HepG2 (cell line): ENCODE measurements around the gene PHIP. TPM values are rescaled to one million over a fixed set of nuclear protein-coding genes. Genes with fewer than 3 reads are reported as not detected.
A peak's percentile ranks its signal among the peaks of the same experiment; 100 is the strongest.

Source experiments
- CHCHD3 ChIP-seq: sonication (generic); formaldehyde crosslinking; IDR thresholded peaks from 2 replicates; pipeline ENCODE4 v1.8.0; 2022; ENCODE audit warnings: mild to moderate bottlenecking, missing genetic modification reagents, moderate library complexity
- DNMT1 ChIP-seq: sonication (generic); formaldehyde crosslinking; IDR thresholded peaks from 2 replicates; pipeline ENCODE4 v1.5.1; 2020; ENCODE audit warnings: mild to moderate bottlenecking, missing genetic modification reagents
- ELF4 ChIP-seq: sonication (generic); formaldehyde crosslinking; IDR thresholded peaks from 2 replicates; pipeline ENCODE4 v1.5.0; 2020; ENCODE audit warnings: missing genetic modification reagents, mild to moderate bottlenecking, moderate library complexity, borderline replicate concordance
- HES4 ChIP-seq: sonication (generic); formaldehyde crosslinking; IDR thresholded peaks from 2 replicates; pipeline ENCODE4 v1.9.0; 2021; ENCODE audit warnings: mild to moderate bottlenecking, missing genetic modification reagents, borderline replicate concordance
- JUNB ChIP-seq: sonication (generic); formaldehyde crosslinking; IDR thresholded peaks from 2 replicates; pipeline ENCODE4 v1.8.0; 2022; ENCODE audit warnings: missing genetic modification reagents, mild to moderate bottlenecking, borderline replicate concordance
- NFKB2 ChIP-seq: sonication (generic); formaldehyde crosslinking; IDR thresholded peaks from 2 replicates; pipeline ENCODE4 v1.4.0; 2020; ENCODE audit warnings: missing genetic modification reagents, borderline replicate concordance
- PATZ1 ChIP-seq: sonication (generic); formaldehyde crosslinking; IDR thresholded peaks from 2 replicates; pipeline ENCODE4 v1.4.0; 2020; ENCODE audit warnings: missing genetic modification reagents
- TBP ChIP-seq: sonication (generic); formaldehyde crosslinking; IDR thresholded peaks from 2 replicates; pipeline ENCODE4 v1.5.0; 2020; ENCODE audit warnings: missing genetic modification reagents
- TIGD3 ChIP-seq: sonication (generic); formaldehyde crosslinking; IDR thresholded peaks from 2 replicates; pipeline ENCODE4 v1.5.1; 2020; ENCODE audit warnings: mild to moderate bottlenecking, missing genetic modification reagents, borderline replicate concordance
- USF2 ChIP-seq, 2 experiments: sonication (generic) in 1 of 2; formaldehyde crosslinking in 1 of 2; IDR thresholded peaks; 2 replicates each; pipeline versions ENCODE4 v1.5.1 to v1.6.1; 2011 to 2020; ENCODE audit warnings: borderline replicate concordance in 1 of 2, low read depth in 1 of 2, low read length in 1 of 2, mild to moderate bottlenecking in 1 of 2, missing genetic modification reagents in 1 of 2, moderate library complexity in 1 of 2
- ZBTB34 ChIP-seq: sonication (generic); formaldehyde crosslinking; IDR thresholded peaks from 2 replicates; pipeline ENCODE4 v1.8.0; 2022; ENCODE audit warnings: mild to moderate bottlenecking, missing genetic modification reagents
- ZBTB42 ChIP-seq: sonication (generic); formaldehyde crosslinking; IDR thresholded peaks from 2 replicates; pipeline ENCODE4 v1.5.0; 2020; ENCODE audit warnings: mild to moderate bottlenecking, missing genetic modification reagents
- ZFP36 ChIP-seq: fragments of 150-350 bp; IDR thresholded peaks from 2 replicates; pipeline ENCODE4 v1.6.1; 2018; ENCODE audit warnings: borderline replicate concordance, low read length, low read depth; ENCODE audit not compliant: partially characterized antibody
- ZKSCAN5 ChIP-seq: sonication (generic); formaldehyde crosslinking; IDR thresholded peaks from 2 replicates; pipeline ENCODE4 v1.5.1; 2020; ENCODE audit warnings: mild to moderate bottlenecking, missing genetic modification reagents
- ZNF333 ChIP-seq: sonication (generic); formaldehyde crosslinking; IDR thresholded peaks from 2 replicates; pipeline ENCODE4 v1.4.0; 2020; ENCODE audit warnings: mild to moderate bottlenecking, missing genetic modification reagents, borderline replicate concordance
- ZNF530 ChIP-seq: sonication (generic); formaldehyde crosslinking; IDR thresholded peaks from 2 replicates; pipeline ENCODE4 v1.5.0; 2020; ENCODE audit warnings: low read depth, mild to moderate bottlenecking, missing genetic modification reagents
- ZNF562 ChIP-seq: sonication (generic); formaldehyde crosslinking; IDR thresholded peaks from 2 replicates; pipeline ENCODE4 v1.8.0; 2022; ENCODE audit warnings: missing genetic modification reagents, borderline replicate concordance
- ZNF614 ChIP-seq: IDR thresholded peaks from 2 replicates; pipeline ENCODE4 v1.6.1; 2018; ENCODE audit warnings: missing biosample characterization, missing genetic modification reagents, inconsistent platforms, borderline replicate concordance
- polyA plus RNA-seq, 8 experiments: library from polyadenylated mRNA; depleted of rRNA in 3 of 8; stranded (reverse) in 7 of 8; unstranded in 1 of 8; fragments of >200 nt; fragmentation: Illumina TruSeq in 4 of 8; extraction: Trizol in 4 of 8; gene quantifications; 2 replicates each; pipeline versions ENCODE4 v1.2.1 to v1.2.3, GENCODE V29; 2011 to 2016; ENCODE audit warnings: low read depth in 4 of 8, missing spikeins in 1 of 8, mixed read lengths in 1 of 8; ENCODE audit not compliant: insufficient read depth in 1 of 8
- total RNA-seq, 5 experiments: library from RNA; depleted of rRNA; stranded (reverse); fragments of >200 nt; fragmentation: Illumina TruSeq; extraction: Trizol; gene quantifications; 2 replicates each; pipeline ENCODE4 v1.2.3, GENCODE V29; 2016; ENCODE audit warnings: low read depth in 1 of 5
- TF ChIP-seq, protein P1 (sequence below): fragments of 450-650 bp; IDR thresholded peaks from 2 replicates; pipeline ENCODE4 v1.6.1; 2017

The PHIP gene
- total and polyA plus RNA-seq, 2 of the 13 experiments (the other 11 are each of a cell fraction or from before 2014, with no cell fraction given) = 6.5 to 23.5 TPM

- TF ChIP-seq PATZ1 (CRISPR knock-in tag) (peak; percentile 93), ELF4 (CRISPR knock-in tag) (no peak), TIGD3 (CRISPR knock-in tag) (no peak), USF2 (IDR thresholded peaks at IDR 0.05; ENCODE audit: low read depth, low read length) (no peak), USF2 (CRISPR knock-in tag; IDR thresholded peaks at IDR 0.05; ENCODE audit: borderline replicate concordance) (no peak; the same call in 1 of the 2 replicates), ZBTB42 (CRISPR knock-in tag) (no peak), CHCHD3 (CRISPR knock-in tag) (peak; percentile 64; the same call in 1 of the 2 replicates), ZNF562 (CRISPR knock-in tag) (no peak), HES4 (CRISPR knock-in tag) (peak; percentile 6; the same call in 1 of the 2 replicates), ZNF333 (CRISPR knock-in tag) (0 out of 2 replicates have a peak, but pooled peaks have one; percentile 27), ZKSCAN5 (CRISPR knock-in tag) (no peak), DNMT1 (CRISPR knock-in tag) (no peak), ZNF614 (CRISPR knock-in tag) (peak; percentile 22; the same call in 1 of the 2 replicates), ZBTB34 (peak; percentile 68; the same call in 1 of the 2 replicates), NFKB2 (CRISPR knock-in tag) (peak; percentile 39; the same call in 1 of the 2 replicates), TBP (CRISPR knock-in tag) (no peak), JUNB (CRISPR knock-in tag) (no peak), ZNF530 (CRISPR knock-in tag) (no peak), ZFP36 (no peak)
- TF ChIP-seq, protein P1, sequence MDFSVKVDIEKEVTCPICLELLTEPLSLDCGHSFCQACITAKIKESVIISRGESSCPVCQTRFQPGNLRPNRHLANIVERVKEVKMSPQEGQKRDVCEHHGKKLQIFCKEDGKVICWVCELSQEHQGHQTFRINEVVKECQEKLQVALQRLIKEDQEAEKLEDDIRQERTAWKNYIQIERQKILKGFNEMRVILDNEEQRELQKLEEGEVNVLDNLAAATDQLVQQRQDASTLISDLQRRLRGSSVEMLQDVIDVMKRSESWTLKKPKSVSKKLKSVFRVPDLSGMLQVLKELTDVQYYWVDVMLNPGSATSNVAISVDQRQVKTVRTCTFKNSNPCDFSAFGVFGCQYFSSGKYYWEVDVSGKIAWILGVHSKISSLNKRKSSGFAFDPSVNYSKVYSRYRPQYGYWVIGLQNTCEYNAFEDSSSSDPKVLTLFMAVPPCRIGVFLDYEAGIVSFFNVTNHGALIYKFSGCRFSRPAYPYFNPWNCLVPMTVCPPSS = no peak
These were observed at the start of gene PHIP (continued) for GRCh38 chr6:79078075-79078969.
